Osteocyte (in vitro differentiated cells): ENCODE measurements around the gene TMEM120B. TPM values are rescaled to one million over a fixed set of nuclear protein-coding genes. Genes with fewer than 3 reads are reported as not detected.

Experiments
- DNase-seq: peaks from one replicate; pipeline ENCODE4 v3.0.0; 2021; ENCODE audit warnings: mixed read lengths; ENCODE audit not compliant: unreplicated experiment; ENCODE audit errors: extremely low spot score
- H3K27ac Mint-ChIP-seq: one replicate; pipeline ENCODE4 v1.8.0; 2021; ENCODE audit warnings: mild to moderate bottlenecking, mixed read lengths; ENCODE audit not compliant: unreplicated experiment
- H3K27me3 Mint-ChIP-seq: one replicate; pipeline ENCODE4 v1.8.0; 2021; ENCODE audit warnings: mixed read lengths; ENCODE audit not compliant: unreplicated experiment
- H3K36me3 Mint-ChIP-seq: one replicate; pipeline ENCODE4 v1.8.0; 2021; ENCODE audit warnings: mixed read lengths; ENCODE audit not compliant: unreplicated experiment
- H3K4me1 Mint-ChIP-seq: one replicate; pipeline ENCODE4 v1.8.0; 2021; ENCODE audit warnings: mixed read lengths; ENCODE audit not compliant: unreplicated experiment
- H3K4me3 Mint-ChIP-seq: one replicate; pipeline ENCODE4 v1.8.0; 2021; ENCODE audit warnings: mild to moderate bottlenecking, moderate library complexity, mixed read lengths; ENCODE audit not compliant: unreplicated experiment
- H3K9me3 Mint-ChIP-seq: one replicate; pipeline ENCODE4 v1.8.0; 2021; ENCODE audit warnings: mixed read lengths; ENCODE audit not compliant: unreplicated experiment
- total RNA-seq: library from RNA; stranded (reverse); gene quantifications from 2 replicates; pipeline ENCODE4 v1.2.1, GENCODE V29; 2021
- TF ChIP-seq, protein P1 (sequence below): fragments of 200-600 bp; sonication (generic); IDR thresholded peaks from 2 replicates; pipeline ENCODE4 v1.5.0; 2021; ENCODE audit warnings: antibody characterized with exemption, mild to moderate bottlenecking, moderate library complexity

TMEM120B gene
- total RNA-seq, 1 donor from 2014 or later: 13.2 TPM

DNA sequence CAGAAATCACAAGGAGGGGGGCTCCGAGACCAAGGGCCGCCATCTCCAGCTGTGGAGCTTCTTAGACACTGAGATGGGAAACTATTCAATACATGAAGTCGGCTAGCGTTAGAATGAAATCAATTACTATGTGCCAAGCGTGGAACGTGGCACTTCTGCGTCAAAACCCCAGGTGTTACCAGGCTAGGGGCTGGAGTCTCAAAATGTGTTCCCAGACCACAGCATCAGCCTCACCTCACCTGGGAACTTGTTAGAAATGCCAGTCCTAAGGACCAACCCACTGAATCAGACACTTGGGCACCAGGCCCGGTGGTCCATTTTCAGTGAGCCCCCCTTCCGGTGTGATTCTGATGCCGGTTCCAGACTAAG, 86.2 kb downstream of the TMEM120B start:
- H3K9me3 Mint-ChIP-seq: no peaks in the 10 kb centered on the region
- H3K4me1 Mint-ChIP-seq: peaks cover 51% of the 10 kb centered on the region
- peak overlapping the region; percentile 77 for H3K4me3 Mint-ChIP-seq
- peaks cover 17% of the 10 kb centered on the region for H3K36me3 Mint-ChIP-seq
- TF ChIP-seq, protein P1, sequence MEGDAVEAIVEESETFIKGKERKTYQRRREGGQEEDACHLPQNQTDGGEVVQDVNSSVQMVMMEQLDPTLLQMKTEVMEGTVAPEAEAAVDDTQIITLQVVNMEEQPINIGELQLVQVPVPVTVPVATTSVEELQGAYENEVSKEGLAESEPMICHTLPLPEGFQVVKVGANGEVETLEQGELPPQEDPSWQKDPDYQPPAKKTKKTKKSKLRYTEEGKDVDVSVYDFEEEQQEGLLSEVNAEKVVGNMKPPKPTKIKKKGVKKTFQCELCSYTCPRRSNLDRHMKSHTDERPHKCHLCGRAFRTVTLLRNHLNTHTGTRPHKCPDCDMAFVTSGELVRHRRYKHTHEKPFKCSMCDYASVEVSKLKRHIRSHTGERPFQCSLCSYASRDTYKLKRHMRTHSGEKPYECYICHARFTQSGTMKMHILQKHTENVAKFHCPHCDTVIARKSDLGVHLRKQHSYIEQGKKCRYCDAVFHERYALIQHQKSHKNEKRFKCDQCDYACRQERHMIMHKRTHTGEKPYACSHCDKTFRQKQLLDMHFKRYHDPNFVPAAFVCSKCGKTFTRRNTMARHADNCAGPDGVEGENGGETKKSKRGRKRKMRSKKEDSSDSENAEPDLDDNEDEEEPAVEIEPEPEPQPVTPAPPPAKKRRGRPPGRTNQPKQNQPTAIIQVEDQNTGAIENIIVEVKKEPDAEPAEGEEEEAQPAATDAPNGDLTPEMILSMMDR: no peak
- peak overlapping the region; percentile 92 for H3K27ac Mint-ChIP-seq
- H3K27me3 Mint-ChIP-seq: no peaks in the 10 kb centered on the region
- no peak for DNase-seq

DNA sequence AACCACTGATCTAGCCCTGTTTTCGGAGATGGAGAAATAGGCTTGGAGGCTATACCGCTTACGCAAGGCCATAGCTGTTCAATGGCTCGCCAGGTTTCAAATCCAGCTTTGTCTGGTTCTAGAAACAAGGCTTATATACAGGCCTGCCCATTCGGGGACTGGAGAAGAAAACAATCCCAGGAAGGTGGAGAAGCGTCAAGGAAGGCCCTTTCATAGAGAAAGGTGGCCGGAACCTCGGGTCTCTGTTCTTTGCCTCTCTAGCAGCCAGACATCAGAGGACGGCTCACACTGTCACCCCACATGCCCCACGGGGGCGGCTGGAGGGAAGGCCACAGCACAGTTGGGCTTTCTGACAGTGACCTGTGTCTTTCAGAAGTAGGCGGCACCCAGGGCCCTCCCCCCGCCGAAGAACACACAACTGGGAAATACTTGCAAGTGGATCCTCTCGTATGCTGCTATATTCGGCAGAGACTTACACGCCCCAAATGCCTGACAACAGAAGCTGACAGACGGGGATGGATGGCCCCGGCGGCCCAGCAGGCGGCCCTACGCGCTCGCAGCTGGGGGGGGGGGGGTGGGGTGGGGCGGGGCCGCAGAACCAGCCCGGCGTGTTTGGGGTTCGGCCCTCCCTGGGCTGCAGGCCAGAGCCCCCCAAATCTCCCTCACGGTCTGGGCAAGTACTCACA, 86.7 kb downstream of the TMEM120B start:
- Mint-ChIP-seq H3K4me3 (peak overlapping the region; percentile 77), H3K27ac (peak overlapping the region; percentile 94), H3K36me3 (peaks cover 17% of the 10 kb centered on the region), H3K4me1 (peaks cover 49% of the 10 kb centered on the region), H3K9me3 (no peaks in the 10 kb centered on the region), H3K27me3 (no peaks in the 10 kb centered on the region)
- no peak for DNase-seq
- TF ChIP-seq, protein P1: no peak

DNA sequence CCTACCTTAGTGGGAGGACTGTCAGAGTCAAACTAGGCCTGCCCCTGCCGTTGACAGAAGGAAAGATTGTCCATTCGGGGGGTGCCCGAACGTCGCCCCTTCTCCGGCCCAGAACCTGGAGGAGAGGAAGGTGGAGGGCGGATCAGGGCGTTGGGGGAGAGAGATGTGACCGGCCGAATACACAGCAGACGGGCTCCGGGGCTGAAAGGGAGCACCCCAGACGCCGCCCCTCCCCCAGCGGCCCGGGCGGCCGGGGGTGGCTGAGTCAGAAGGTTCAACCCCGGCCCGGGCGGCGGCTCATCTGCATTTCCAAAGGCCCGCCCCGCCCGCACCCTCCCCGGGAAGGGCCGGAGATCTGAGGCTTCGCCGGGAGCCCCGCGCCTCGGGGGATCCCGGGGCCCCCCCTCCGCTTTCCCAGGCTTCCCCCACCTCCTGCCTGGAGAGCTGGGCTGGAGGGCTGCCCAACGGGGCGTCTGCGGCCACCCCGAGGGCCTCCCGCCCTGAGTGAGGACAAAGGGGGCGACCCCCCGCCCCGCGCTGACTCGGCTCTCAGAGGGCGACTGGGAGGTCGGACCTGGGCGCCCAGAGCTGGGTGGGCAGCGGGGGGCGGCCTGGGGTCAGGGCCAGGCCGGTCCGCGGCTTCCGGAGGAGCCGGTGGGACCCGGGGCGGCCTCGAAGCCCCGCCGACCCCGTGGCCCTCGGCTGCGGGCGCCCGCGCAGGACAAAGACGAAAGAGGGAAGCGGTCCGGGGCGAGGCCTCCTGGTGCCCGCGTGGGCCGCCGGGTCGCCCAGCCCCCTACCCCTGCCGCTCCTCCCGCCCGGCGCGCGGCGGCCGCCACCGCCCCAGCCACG, 87.5 kb downstream of the TMEM120B start:
- H3K27ac Mint-ChIP-seq: peak overlapping the region; percentile 94
- TF ChIP-seq, protein P1: no peak
- H3K4me3 Mint-ChIP-seq: peak overlapping the region; percentile 77
- DNase-seq: no peak
- H3K4me1 Mint-ChIP-seq: peaks cover 42% of the 10 kb centered on the region
- H3K36me3 Mint-ChIP-seq: peaks cover 16% of the 10 kb centered on the region
- H3K9me3 Mint-ChIP-seq: no peaks in the 10 kb centered on the region
- no peaks in the 10 kb centered on the region for H3K27me3 Mint-ChIP-seq

DNA sequence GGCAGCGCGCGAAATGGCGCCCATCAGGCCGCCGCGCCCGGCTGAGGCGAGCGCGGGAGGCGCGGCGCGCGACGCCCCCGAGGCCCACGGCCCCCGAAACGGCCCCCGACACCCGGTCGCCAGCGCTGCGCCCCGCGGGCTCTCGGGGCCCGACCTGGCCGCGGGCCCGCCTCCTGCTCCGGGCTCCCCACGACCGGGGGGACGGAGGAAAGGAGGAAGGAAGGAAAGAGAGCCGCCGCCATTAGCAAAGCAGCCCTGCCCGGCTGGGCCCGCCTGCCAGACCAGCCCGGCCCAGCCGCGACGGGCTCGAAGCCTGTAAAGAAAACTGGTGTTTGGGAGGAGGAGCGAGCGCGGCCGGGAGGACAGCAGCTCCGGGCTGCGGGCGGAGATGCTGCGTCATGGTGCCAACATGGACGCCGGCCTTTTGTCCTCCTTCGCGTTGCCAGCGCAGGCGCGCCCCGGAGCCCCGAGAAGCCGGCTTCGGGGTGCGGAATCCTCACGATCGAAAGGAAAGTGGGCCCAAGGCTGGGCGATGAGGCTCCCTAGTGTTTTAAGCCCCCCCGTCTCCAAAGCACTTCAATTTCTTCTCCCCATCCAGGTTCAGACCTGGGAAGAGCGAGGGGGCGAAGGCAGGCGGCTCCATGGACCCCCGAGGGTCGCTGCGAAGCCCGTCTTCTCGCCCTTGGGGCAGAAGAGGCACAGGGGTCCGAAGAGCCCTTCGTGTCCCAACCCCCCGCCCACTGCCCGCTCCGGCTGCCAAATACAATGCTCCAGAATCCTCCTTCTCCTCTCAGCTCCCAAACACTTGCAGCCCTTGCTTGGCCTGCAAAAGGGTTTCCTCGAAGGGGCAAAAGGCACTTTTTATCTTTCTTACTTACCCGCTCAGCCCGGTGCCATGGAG, 88.4 kb downstream of the TMEM120B start:
- Mint-ChIP-seq H3K4me3 (peak overlapping the region; percentile 84), H3K9me3 (no peaks in the 10 kb centered on the region), H3K27ac (peak overlapping the region; percentile 100), H3K36me3 (peaks cover 13% of the 10 kb centered on the region), H3K27me3 (no peaks in the 10 kb centered on the region), H3K4me1 (peaks cover 42% of the 10 kb centered on the region)
- DNase-seq: no peak
- TF ChIP-seq, protein P1: no peak
